ENCODE data around the gene PITX3. TPM values are rescaled to one million over a fixed set of nuclear protein-coding genes. Genes with fewer than 3 reads are reported as not detected.
A peak's percentile ranks its signal among the peaks of the same experiment; 100 is the strongest.
"Not testable (repeated sequence)": the region's sequence is repeated elsewhere in the genome, so short reads cannot be mapped to it uniquely, and the experiment has no call there.

The PITX3 gene
- total RNA-seq, 1 donor = not detected

GRCh38 chr10:102261196-102261595 lies 19.9 kb upstream of the PITX3 start:
- DNase-seq (ENCODE audit: low read depth in 2 of 3, low spot score in 2 of 3) = no peak

- no peak for DNase-seq (ENCODE audit: low read depth in 2 of 3, low spot score in 2 of 3)
Measured at GRCh38 chr10:102255404-102255803, 14.1 kb upstream of the PITX3 start.

- no peak for DNase-seq (ENCODE audit: low read depth in 2 of 3, low spot score in 2 of 3)
Measured at GRCh38 chr10:102254426-102254825, 13.1 kb upstream of the PITX3 start.

- DNase-seq (ENCODE audit: low read depth in 2 of 3, low spot score in 2 of 3) = not testable (repeated sequence)
Measured at GRCh38 chr10:102252508-102252907, 11.2 kb upstream of the PITX3 start.

GRCh38 chr10:102247734-102248133 lies 6.4 kb upstream of the PITX3 start:
- DNase-seq (ENCODE audit: low read depth in 2 of 3, low spot score in 2 of 3) = no peak

- no peak for DNase-seq (ENCODE audit: low read depth in 2 of 3, low spot score in 2 of 3)
Measured at GRCh38 chr10:102246261-102246660, 4.9 kb upstream of the PITX3 start.

- no peak for DNase-seq (ENCODE audit: low read depth in 2 of 3, low spot score in 2 of 3)
Measured at GRCh38 chr10:102245932-102246251, 4.6 kb upstream of the PITX3 start.

- peak; percentile 81 to 100 (median 98) for DNase-seq (ENCODE audit: low read depth in 2 of 3, low spot score in 2 of 3)
Measured at GRCh38 chr10:102245082-102245931, 4.0 kb upstream of the PITX3 start, which contains the start of gene GBF1. GBF1 (plus strand) TSS chr10:102245532; CDS start chr10:102258939, 13,407 bp downstream.

- DNase-seq (ENCODE audit: low read depth in 2 of 3, low spot score in 2 of 3) = no peak
Measured at GRCh38 chr10:102243309-102243708, 2.0 kb upstream of the PITX3 start.

- DNase-seq (ENCODE audit: low read depth in 2 of 3, low spot score in 2 of 3) = no peak
Measured at GRCh38 chr10:102242118-102242485, 790 bp upstream of the PITX3 start.

- DNase-seq (ENCODE audit: low read depth in 2 of 3, low spot score in 2 of 3) = peak in 1 of 3 donors; percentile 20
Measured at GRCh38 chr10:102241032-102241443, 274 bp downstream of the PITX3 start.

GRCh38 chr10:102240467-102241031 lies 763 bp downstream of the PITX3 start:
- DNase-seq (ENCODE audit: low read depth in 2 of 3, low spot score in 2 of 3) = no peak

- DNase-seq (ENCODE audit: low read depth in 2 of 3, low spot score in 2 of 3) = no peak
Measured at GRCh38 chr10:102237711-102238252, 3.5 kb downstream of the PITX3 start.

GRCh38 chr10:102236006-102236405 lies 5.3 kb downstream of the PITX3 start:
- no peak for DNase-seq (ENCODE audit: low read depth in 2 of 3, low spot score in 2 of 3)

- DNase-seq (ENCODE audit: low read depth in 2 of 3, low spot score in 2 of 3) = no peak
Measured at GRCh38 chr10:102235598-102235920, 5.8 kb downstream of the PITX3 start.

- DNase-seq (ENCODE audit: low read depth in 2 of 3, low spot score in 2 of 3) = no peak
Measured at GRCh38 chr10:102234888-102235597, 6.3 kb downstream of the PITX3 start.

- DNase-seq (ENCODE audit: low read depth in 2 of 3, low spot score in 2 of 3) = no peak
Measured at GRCh38 chr10:102233997-102234396, 7.3 kb downstream of the PITX3 start.

- peak in 2 of 3 donors; percentile 71 to 77 for DNase-seq (ENCODE audit: low read depth in 2 of 3, low spot score in 2 of 3)
Measured at GRCh38 chr10:102231357-102232318, 9.7 kb downstream of the PITX3 start.

GRCh38 chr10:102230861-102231356 lies 10.4 kb downstream of the PITX3 start:
- DNase-seq (ENCODE audit: low read depth in 2 of 3, low spot score in 2 of 3) = peak in 2 of 3 donors; percentile 34 to 57

GRCh38 chr10:102230264-102230860 lies 10.9 kb downstream of the PITX3 start:
- no peak for DNase-seq (ENCODE audit: low read depth in 2 of 3, low spot score in 2 of 3)
